Measurements from ENCODE around the gene CAVIN1. TPM values are rescaled to one million over a fixed set of nuclear protein-coding genes. Genes with fewer than 3 reads are reported as not detected.
"Not testable (repeated sequence)": the region's sequence is repeated elsewhere in the genome, so short reads cannot be mapped to it uniquely, and the experiment has no call there.

The CAVIN1 gene
- total RNA-seq, 1 donor from 2014 or later, result 383 TPM

- DNase-seq (ENCODE audit: low read depth), result peak; percentile 57
Measured at GRCh38 chr17:42378959-42379594, 44.0 kb downstream of the CAVIN1 start.

DNA sequence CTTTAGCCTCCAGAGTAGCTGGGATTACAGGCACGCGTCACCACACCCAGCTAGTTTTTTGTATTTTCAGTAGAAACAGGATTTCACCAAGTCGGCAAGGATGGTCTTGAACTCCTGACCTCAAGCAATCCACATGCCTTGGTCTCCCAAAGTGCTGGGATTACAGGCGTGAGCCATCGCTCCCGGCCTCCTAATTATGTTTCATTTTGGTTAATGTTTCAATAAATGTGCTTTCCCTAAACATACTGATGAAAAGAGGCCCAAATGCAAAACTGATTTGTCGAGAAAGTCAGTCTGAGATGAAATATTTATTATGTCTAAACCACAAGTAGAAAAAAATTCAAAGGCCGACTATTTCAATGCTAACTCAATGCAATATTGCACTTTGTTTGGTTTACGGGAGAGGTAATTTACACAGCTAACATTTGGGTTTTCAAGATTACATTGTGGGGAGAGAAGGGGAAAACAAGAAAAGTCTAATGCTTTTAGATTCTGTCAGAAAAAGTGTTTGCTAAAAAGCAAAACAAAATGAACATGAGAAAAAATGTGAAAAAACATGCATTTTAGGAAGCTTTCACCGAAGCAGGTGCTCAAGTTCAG is 44.6 kb downstream of the CAVIN1 start:
- DNase-seq (ENCODE audit: low read depth), result peak; percentile 29

DNA sequence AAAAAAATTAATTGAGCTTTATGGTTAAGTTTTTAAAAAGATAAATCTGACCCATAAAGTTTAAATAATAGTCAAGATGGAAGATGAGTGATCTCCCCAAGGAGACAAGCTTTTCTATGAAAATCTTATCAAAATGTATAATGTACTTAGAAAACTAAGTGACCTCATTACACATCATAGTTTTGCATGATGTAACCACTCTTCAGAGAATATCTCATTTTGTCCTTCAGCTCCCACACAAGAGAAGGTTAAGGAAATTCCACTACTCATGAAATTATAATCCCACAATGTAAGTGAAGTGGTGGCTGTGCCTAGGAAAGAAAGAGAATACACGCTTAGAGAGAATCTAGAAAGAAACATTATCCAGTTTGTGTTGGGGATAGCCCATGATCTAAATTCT is 49.2 kb downstream of the CAVIN1 start:
- no peak for DNase-seq (ENCODE audit: low read depth)

GRCh38 chr17:42372142-42372541 is 50.9 kb downstream of the CAVIN1 start:
- DNase-seq (ENCODE audit: low read depth), result no peak

DNA sequence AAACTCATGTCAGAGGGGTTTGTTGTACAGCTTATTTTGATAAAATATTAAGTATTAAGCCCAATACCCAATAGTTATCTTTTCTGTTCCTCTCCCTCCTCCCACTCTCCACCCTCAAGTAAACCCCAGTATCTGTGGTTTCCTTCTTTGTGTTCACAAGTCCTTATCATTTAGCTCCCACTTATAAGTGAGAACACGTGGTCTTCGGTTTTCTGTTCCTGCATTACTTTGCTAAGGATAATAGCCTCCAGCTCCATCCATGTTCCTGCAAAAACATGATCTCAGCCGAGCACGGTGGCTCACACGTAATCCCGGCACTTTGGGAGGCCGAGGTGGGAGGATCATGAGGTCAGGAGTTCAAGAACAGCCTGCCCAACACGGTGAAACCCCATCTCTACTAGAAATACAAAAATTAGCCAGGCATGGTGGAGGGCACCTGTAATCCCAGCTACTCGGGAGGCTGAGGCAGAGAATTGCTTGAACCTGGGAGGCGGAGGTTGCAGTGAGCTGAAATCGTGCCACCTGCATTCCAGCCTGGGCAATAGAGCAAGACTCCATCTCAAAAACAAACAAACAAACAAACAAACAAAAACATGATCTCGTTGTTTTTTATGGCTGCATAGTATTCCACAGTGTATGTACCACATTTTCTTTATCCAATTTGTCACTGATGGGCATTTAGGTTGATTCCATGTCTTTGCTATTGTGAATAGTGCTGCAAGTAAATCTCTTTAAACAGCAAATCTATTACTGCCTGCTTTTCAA is 54.1 kb downstream of the CAVIN1 start:
- not testable (repeated sequence) for DNase-seq (ENCODE audit: low read depth)

DNA sequence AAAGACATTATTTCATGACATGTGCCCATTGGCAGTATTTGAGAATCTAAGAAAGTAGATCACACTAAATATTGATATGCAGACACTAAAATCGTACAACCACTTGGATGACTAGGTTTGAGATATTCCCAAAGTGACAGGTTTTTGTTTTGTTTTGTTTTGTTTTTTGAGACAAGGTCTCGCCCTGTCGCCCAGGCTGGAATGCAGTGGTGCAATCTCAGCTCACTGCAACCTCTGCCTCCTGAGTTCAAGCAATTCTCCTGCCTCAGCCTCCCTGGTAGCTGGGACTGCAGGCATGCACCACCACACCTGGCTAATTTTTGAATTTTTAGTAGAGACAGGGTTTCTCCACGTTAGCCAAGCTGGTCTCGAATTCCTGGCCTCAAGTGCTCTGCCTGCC is 54.7 kb downstream of the CAVIN1 start:
- DNase-seq (ENCODE audit: low read depth), result not testable (repeated sequence)

- DNase-seq (ENCODE audit: low read depth), result not testable (repeated sequence)
Measured at GRCh38 chr17:42366176-42367023, 56.7 kb downstream of the CAVIN1 start.

DNA sequence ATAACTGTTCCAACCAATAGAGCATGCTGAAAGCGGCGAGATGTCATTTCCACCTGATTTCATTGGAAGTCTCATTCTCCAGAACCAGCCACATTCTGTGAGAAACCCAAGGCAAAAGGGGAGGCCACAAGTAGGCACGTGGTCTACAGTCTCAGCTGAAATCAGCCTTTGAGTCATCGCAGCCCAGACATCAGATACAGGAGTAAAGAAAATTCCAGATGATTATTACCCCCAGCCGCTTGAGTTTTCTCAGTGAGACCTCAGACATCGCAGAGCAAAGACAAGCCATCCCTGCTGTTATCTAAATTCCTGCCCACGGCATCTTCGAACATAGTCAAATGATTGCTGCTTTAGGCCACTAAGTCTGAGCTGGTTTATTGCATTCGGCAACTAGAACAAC is 57.9 kb downstream of the CAVIN1 start:
- DNase-seq (ENCODE audit: low read depth), result peak; percentile 54

DNA sequence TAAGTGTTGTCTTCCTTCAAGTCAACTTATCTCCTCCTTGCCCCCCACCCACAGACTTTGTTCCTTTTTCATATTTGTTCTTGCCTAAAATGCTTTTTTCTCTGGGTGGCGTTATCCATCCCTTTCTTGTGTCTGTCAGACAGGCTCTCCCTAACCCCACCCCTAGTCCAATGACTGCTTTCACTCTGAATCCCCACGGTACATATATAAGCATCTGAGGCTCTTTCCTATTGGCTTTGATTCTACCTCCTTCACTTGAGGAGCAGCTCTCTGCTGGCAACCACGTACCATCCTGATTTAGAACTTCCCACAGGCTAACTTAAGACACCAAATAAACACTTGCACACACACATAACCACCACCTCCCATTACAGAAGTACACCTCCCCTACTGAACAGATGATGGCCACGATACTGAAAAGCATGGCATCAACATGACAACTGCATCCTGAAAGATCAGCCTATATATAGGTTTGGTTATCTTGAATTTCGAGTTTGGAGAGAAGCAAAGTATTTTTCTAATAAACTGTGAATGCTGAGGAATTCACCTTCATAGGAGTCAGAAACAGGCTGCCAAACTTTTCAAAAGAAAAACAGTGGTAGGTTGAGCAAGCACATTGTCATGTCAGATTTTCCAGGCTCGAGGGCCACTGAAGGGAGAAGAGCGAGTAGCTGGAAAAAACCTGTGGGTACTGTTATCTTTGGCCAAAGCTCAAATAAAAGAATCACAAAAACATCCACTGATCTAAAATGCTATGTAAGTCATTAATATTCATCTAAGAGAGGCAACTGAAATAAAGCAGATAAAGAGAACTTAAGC is 59.1 kb downstream of the CAVIN1 start:
- DNase-seq (ENCODE audit: low read depth), result peak; percentile 42

DNA sequence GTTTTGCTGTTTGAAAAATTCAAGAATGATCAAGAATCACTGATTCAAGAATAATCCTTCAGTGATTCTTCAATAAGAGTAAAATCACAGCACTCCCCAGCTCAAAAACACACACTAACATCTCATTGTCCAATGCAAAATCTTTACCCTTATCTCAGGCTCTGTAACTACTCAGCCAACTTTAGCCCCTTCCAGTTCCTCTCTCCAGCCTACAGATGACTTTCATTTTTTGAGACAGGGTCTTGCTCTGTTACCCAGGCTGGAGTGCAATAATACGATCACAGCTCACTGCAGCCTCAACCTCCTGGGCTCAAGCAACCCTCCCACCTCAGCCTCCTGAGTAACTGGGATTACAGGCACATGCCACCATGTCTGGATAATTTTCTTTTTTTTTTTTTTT is 59.8 kb downstream of the CAVIN1 start:
- DNase-seq (ENCODE audit: low read depth), result no peak

DNA sequence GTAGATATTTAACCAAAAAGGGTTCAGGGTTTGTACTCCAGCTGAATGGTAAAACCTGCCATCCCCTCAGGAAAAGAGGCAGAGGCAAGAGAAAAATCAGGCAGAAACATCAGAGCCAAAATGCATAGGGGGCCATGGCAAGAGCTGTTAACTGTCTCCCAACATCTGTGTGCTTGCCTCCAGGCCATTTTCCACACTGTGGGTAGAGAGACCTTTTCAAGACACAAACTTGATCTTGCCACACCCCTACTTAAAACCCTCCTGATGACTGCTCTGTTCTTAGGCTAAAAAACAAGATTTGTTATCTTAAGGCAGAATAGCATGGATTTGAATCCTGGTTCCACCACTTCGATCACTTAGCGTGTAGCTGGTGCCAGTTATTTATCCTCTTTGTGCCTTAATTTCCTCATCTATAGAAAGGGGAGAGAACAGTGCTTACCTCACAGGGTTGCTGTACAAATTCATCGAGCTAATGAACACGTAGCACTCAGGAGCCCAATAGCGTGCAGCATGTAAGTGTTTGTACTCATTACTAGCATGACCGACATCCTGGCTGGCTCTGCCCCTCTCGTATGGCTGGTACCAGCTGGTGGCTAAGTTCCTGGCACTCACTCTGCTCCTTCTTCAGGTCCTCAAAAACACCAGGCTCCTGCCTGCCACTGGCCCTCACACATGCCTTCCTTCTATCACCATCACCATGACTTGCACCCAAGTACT is 60.7 kb downstream of the CAVIN1 start:
- DNase-seq (ENCODE audit: low read depth), result peak; percentile 40

- peak; percentile 46 for DNase-seq (ENCODE audit: low read depth)
Measured at GRCh38 chr17:42361781-42362186, 61.3 kb downstream of the CAVIN1 start.

- DNase-seq (ENCODE audit: low read depth), result peak; percentile 76
Measured at GRCh38 chr17:42360388-42360787, 62.7 kb downstream of the CAVIN1 start.

DNA sequence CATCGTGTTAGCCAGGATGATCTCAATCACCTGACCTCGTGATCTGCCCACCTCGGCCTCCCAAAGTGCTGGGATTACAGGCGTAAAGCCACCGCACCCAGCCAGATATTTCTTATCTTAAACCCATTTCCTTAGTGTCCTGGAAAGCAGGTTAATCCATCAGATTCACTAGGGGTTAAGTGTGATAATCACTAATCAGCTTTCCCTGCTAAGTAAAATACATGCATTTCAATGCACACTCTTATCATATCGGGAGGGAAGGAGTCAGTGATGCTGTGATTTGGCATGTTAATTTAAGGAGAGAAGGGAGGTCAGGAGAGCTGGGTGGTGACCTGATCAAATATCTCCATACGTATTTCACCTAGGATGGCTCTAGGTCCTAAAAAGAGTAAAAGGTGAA is 63.9 kb downstream of the CAVIN1 start:
- DNase-seq (ENCODE audit: low read depth), result no peak

DNA sequence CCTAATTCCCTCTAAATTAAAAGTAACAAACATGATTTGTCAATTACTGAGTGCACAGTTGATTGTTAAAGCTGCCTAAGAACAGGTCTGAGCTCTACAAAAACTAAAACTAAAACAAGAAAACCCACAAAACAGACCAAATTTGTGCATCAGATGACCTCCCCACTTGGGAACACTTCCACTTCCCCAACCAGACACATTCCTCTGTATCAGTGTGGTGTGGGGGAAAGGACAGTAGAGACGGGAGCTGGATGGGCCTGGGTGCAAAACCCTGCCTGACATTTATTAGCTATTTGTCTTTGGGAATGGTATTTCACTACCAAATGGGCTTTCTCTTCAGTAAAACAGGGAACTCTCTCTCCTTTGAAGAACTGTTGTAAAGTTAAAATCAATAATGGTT is 64.6 kb downstream of the CAVIN1 start:
- DNase-seq (ENCODE audit: low read depth), result no peak

- no peak for DNase-seq (ENCODE audit: low read depth)
Measured at GRCh38 chr17:42354956-42355843, 67.9 kb downstream of the CAVIN1 start.

Data from renal cortical epithelial cell (primary cell).